Endothelial cell of umbilical vein (primary cell): ENCODE results near the gene SLC35F2. TPM values are rescaled to one million over a fixed set of nuclear protein-coding genes. Genes with fewer than 3 reads are reported as not detected.
A peak's percentile ranks its signal among the peaks of the same experiment; 100 is the strongest.

ENCODE experiments used
- BruUV-seq: library from RNA; stranded (reverse); fragments of 400-500 nt; replicated peaks from 2 replicates; lab custom pipeline; 2021; lab: Mats Ljungman, UMichigan
- CTCF ChIA-PET: fragments of 300-600, 350-600 bp; sonication (Branson Sonifier 250); formaldehyde crosslinking; loops from one replicate; lab custom pipeline; 2021; ENCODE audit warnings: antibody characterized with exemption, inconsistent platforms; lab: Charles Lee
- POLR2A ChIA-PET: fragments of 300-600, 350-600 bp; sonication (Branson Sonifier 250); formaldehyde crosslinking; loops from one replicate; lab custom pipeline; 2021; ENCODE audit warnings: antibody characterized with exemption, inconsistent platforms; lab: Charles Lee
- DNase-seq: peaks from one replicate; pipeline ENCODE4 v3.0.0-alpha.2; 2011; ENCODE audit warnings: low read depth, low spot score
- FAIRE-seq: peaks from 2 replicates; lab custom pipeline; 2011; peaks lifted over from hg19 to GRCh38; lab: Jason Lieb, UNC
- H2AFZ ChIP-seq: 2 replicates; pipeline ENCODE4 v1.6.0; 2012; ENCODE audit warnings: low read depth, low read length, control low read depth, inconsistent platforms
- H3K27ac ChIP-seq: 2 replicates; pipeline ENCODE4 v1.5.1; 2011; ENCODE audit warnings: low read depth, mild to moderate bottlenecking, control low read depth, low read length, moderate library complexity; ENCODE audit not compliant: insufficient read depth
- H3K27me3 ChIP-seq, 2 experiments: 2 replicates each; pipeline versions ENCODE4 v1.6.0 to v1.6.1; 2011; ENCODE audit warnings: low read length in 2 of 2, mixed read lengths in 1 of 2; ENCODE audit not compliant: control insufficient read depth in 2 of 2, insufficient read depth in 2 of 2
- H3K36me3 ChIP-seq, 2 experiments: 2 replicates in 1 of 2; 3 replicates in 1 of 2; pipeline ENCODE4 v1.5.1; 2011; ENCODE audit warnings: low read length in 2 of 2, mild to moderate bottlenecking in 1 of 2, moderate library complexity in 1 of 2; ENCODE audit not compliant: control insufficient read depth in 2 of 2, insufficient read depth in 2 of 2; ENCODE audit errors: extremely low read depth in 1 of 2
- H3K4me1 ChIP-seq: 3 replicates; pipeline ENCODE4 v1.5.1; 2011; ENCODE audit warnings: mild to moderate bottlenecking, low read length; ENCODE audit not compliant: control insufficient read depth, insufficient read depth; ENCODE audit errors: extremely low read depth
- H3K4me2 ChIP-seq: 2 replicates; pipeline ENCODE4 v1.6.1; 2011; ENCODE audit warnings: low read length, control low read depth, mixed read lengths; ENCODE audit not compliant: insufficient read depth
- H3K4me3 ChIP-seq, 3 experiments: fragments of 200-600 bp in 1 of 3; sonication (generic), shearing (Covaris generic) in 1 of 3; replicated peaks in 1 of 3; 2 replicates each; pipeline ENCODE4 v1.5.1; 2011 to 2016; ENCODE audit warnings: control low read depth in 3 of 3, low read length in 3 of 3, mild to moderate bottlenecking in 2 of 3, inconsistent platforms in 1 of 3, low read depth in 1 of 3, moderate library complexity in 1 of 3; ENCODE audit not compliant: insufficient read depth in 1 of 3
- H3K79me2 ChIP-seq: 2 replicates; pipeline ENCODE4 v1.6.0; 2012; ENCODE audit warnings: low read length, inconsistent platforms; ENCODE audit not compliant: control insufficient read depth, insufficient read depth
- H3K9ac ChIP-seq: replicated peaks from 2 replicates; pipeline ENCODE3; 2011; ENCODE audit warnings: low read length, control low read depth; ENCODE audit not compliant: insufficient read depth; ENCODE audit errors: extremely low read depth
- H3K9me1 ChIP-seq: replicated peaks from 3 replicates; pipeline ENCODE4 v1.6.0; 2011; ENCODE audit warnings: mild to moderate bottlenecking, low read length; ENCODE audit not compliant: control insufficient read depth, insufficient read depth; ENCODE audit errors: extremely low read depth
- H3K9me3 ChIP-seq: replicated peaks from 2 replicates; pipeline ENCODE4 v1.5.1; 2012; ENCODE audit warnings: low read length, inconsistent platforms; ENCODE audit not compliant: control insufficient read depth, insufficient read depth
- H4K20me1 ChIP-seq: replicated peaks from 2 replicates; pipeline ENCODE3; 2011; ENCODE audit warnings: mild to moderate bottlenecking, low read length; ENCODE audit not compliant: control insufficient read depth, insufficient read depth; ENCODE audit errors: extremely low read depth
- CTCF ChIP-seq, 2 donors: IDR thresholded peaks; 1 replicate in 1 of 2; 2 replicates in 1 of 2; pipeline ENCODE4 v1.5.1; 2011; ENCODE audit warnings: low read length in 2 of 2, mild to moderate bottlenecking in 2 of 2, moderate library complexity in 2 of 2, control low read depth in 1 of 2, inconsistent platforms in 1 of 2, low read depth in 1 of 2; ENCODE audit not compliant: insufficient read depth in 1 of 2; ENCODE audit errors: extremely low read depth in 1 of 2
- EZH2 ChIP-seq: IDR thresholded peaks from 2 replicates; pipeline ENCODE4 v1.6.1; 2012; ENCODE audit warnings: borderline replicate concordance, low read depth, mild to moderate bottlenecking, moderate library complexity, low read length, inconsistent platforms; ENCODE audit not compliant: severe bottlenecking
- FOS ChIP-seq: IDR thresholded peaks from 2 replicates; pipeline ENCODE4 v1.6.1; 2011; ENCODE audit warnings: mild to moderate bottlenecking, low read length, moderate library complexity, borderline replicate concordance; ENCODE audit not compliant: insufficient read depth
- GATA2 ChIP-seq: IDR thresholded peaks from 2 replicates; pipeline ENCODE4 v1.7.0; 2011; ENCODE audit warnings: low read depth, mild to moderate bottlenecking, moderate library complexity, mixed read lengths, low read length; ENCODE audit not compliant: insufficient read length, insufficient read depth
- JUN ChIP-seq: IDR thresholded peaks from 2 replicates; pipeline ENCODE4 v1.6.1; 2011; ENCODE audit warnings: borderline replicate concordance, low read depth; ENCODE audit not compliant: insufficient read length, insufficient read depth
- MYC ChIP-seq: IDR thresholded peaks from one replicate; pipeline ENCODE4 v1.6.1; 2011; ENCODE audit warnings: mild to moderate bottlenecking, low read depth, low read length
- POLR2A ChIP-seq: IDR thresholded peaks from 2 replicates; pipeline ENCODE4 v1.6.1; 2012; ENCODE audit warnings: low read depth, mild to moderate bottlenecking, control low read depth, low read length
- POLR2AphosphoS5 ChIP-seq: IDR thresholded peaks from 2 replicates; pipeline ENCODE4 v1.6.1; 2012; ENCODE audit warnings: low read depth, mild to moderate bottlenecking, control low read depth, low read length, moderate library complexity; ENCODE audit not compliant: insufficient read depth
- dilution Hi-C: fragments of 300-500 bp; cut with MboI; formaldehyde crosslinking; loops from one replicate; pipeline ENCODE4 v1.15.0; 2019; ENCODE audit warnings: low sequenced_read_pairs; ENCODE audit not compliant: extremely low pct_ligation_motif_present
- intact Hi-C: fragments of 100-400 bp; cut with micrococcal nuclease; formaldehyde crosslinking; loops from one replicate; pipeline ENCODE4 v1.10.0; 2022
- polyA plus RNA-seq, 4 experiments: library from polyadenylated mRNA; depleted of rRNA in 3 of 4; stranded (reverse) in 3 of 4; unstranded in 1 of 4; fragments of >200 nt; gene quantifications; 2 replicates each; pipeline versions ENCODE4 v1.2.1 to v1.2.3, GENCODE V29; 2011 to 2012; ENCODE audit warnings: missing spikeins in 1 of 4
- total RNA-seq: library from RNA; stranded (reverse); gene quantifications from 2 replicates; pipeline ENCODE4 v1.2.3, GENCODE V29; 2021

The SLC35F2 gene
- total and polyA plus RNA-seq, 2 donors (not counting 3 experiments of a cell fraction or from before 2014, with no cell fraction given): 41.0 to 59.7 TPM

- Histone ChIP-seq H3K4me1 (peaks cover 42% of the 10 kb centered on the region), H3K36me3 (no peaks in the 10 kb centered on the region), H3K9me3 (no peaks in the 10 kb centered on the region), H3K4me3 (no peak overlapping the region), H3K9ac (no peak overlapping the region), H3K27me3 (no peaks in the 10 kb centered on the region), H2AFZ (no peak overlapping the region), H3K4me2 (no peak overlapping the region), H3K27ac (no peak overlapping the region), H4K20me1 (no peaks in the 10 kb centered on the region), H3K9me1 (no peaks in the 10 kb centered on the region), H3K79me2 (peaks cover 87% of the 10 kb centered on the region)
- TF ChIP-seq POLR2AphosphoS5 (no peak), EZH2 (no peak), MYC (no peak), CTCF (IDR thresholded peaks at IDR 0.05; ENCODE audit: extremely low read depth in 1 of 2, insufficient read depth in 1 of 2, low read depth in 1 of 2, low read length in 2 of 2) (no peak), JUN (no peak), FOS (no peak), GATA2 (no peak), POLR2A (no peak)
- FAIRE-seq (no peak), DNase-seq (peak; percentile 63)
- ChIA-PET POLR2A (interaction anchor here (0.7 kb wide), 2 partner anchors 14 to 284 kb away, joined by 5 read pairs; no protein-coding TSS in a partner anchor), CTCF (interaction anchor here (0.6 to 2.3 kb wide), 6 partner anchors 10 to 277 kb away, joined by 3 to 10 read pairs (median 4); no protein-coding TSS in a partner anchor)
- dilution Hi-C loops (no loop called here), intact Hi-C loops (no loop called here)
- no TSS peak for BruUV-seq
Observed at GRCh38 chr11:107825875-107826274, 32.7 kb downstream of the SLC35F2 start.
